ENCODE measurements around the gene SDR42E2. TPM values are rescaled to one million over a fixed set of nuclear protein-coding genes. Genes with fewer than 3 reads are reported as not detected.

Gene SDR42E2
- total and polyA plus RNA-seq, 2 of the 8 experiments (the other 6 are each of a cell fraction or from before 2014, with no cell fraction given): 0.08 TPM; not detected in 1

DNA sequence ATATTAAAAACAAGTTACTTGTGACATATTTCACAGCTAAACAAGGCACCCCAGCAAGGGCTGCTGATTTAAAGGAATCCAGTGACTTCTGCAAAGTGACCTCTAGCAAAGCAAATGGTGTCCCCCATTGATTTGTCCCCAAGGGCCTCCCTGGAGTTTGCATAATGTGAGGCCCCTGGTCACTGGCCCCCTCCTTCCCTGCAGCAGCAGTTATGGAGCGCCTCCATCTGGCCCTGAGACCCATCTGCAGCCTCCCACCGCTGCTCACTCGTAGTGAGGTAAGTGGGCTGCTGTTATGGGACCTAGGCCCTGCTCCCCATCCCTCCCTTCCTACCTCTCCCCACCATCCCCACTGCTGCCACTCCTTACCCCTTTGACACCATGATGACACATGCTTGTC, 24.2 kb downstream of the SDR42E2 start:
- Histone ChIP-seq H3K23ac (ENCODE audit: insufficient read length) (no peak overlapping the region), H2BK20ac (ENCODE audit: low read length) (no peak overlapping the region), H2BK5ac (ENCODE audit: low read depth, low read length) (no peak overlapping the region), H3K79me1 (ENCODE audit: low read depth, low read length) (no peaks in the 10 kb centered on the region), H2BK120ac (replicated peaks; ENCODE audit: low read depth, low read length) (no peak overlapping the region), H2AK5ac (ENCODE audit: low read depth, low read length) (no peak overlapping the region), H3K56ac (replicated peaks; ENCODE audit: insufficient read length, low read depth, low read length) (no peak overlapping the region), H2BK15ac (ENCODE audit: low read length) (no peak overlapping the region), H3K27ac (ENCODE audit: low read depth, low read length) (no peak overlapping the region), H4K91ac (replicated peaks; ENCODE audit: insufficient read length, low read length) (no peak overlapping the region), H3K4ac (replicated peaks; ENCODE audit: insufficient read length, low read depth, low read length) (no peak overlapping the region), H3K18ac (ENCODE audit: extremely low read depth, low read length) (no peak overlapping the region), H2BK12ac (ENCODE audit: low read depth, low read length) (no peak overlapping the region), H3K23me2 (ENCODE audit: low read depth, low read length) (peaks cover 8% of the 10 kb centered on the region), H3K36me3 (ENCODE audit: control insufficient read depth in 2 of 4, insufficient read depth in 4 of 4, low read length in 3 of 4) (no peaks in the 10 kb centered on the region), H4K20me1 (replicated peaks in 1 of 2; ENCODE audit: control insufficient read depth in 1 of 2, insufficient read depth in 2 of 2, low read length in 2 of 2) (no peaks in the 10 kb centered on the region), H3K4me2 (ENCODE audit: insufficient read depth in 1 of 2, low read depth in 2 of 2, low read length in 2 of 2) (no peak overlapping the region), H3K4me3 (ENCODE audit: extremely low read depth in 1 of 4, insufficient read depth in 2 of 4, low read depth in 3 of 4, low read length in 4 of 4) (no peak overlapping the region), H4K5ac (ENCODE audit: insufficient read length, low read depth, low read length) (no peak overlapping the region), H2AFZ (ENCODE audit: low read length) (no peak overlapping the region), H3K4me1 (replicated peaks in 1 of 4; ENCODE audit: control insufficient read depth in 3 of 4, insufficient read depth in 4 of 4, low read length in 3 of 4) (peaks cover 4 to 12% (median 10%) of the 10 kb centered on the region in 4 experiments; a peak in 6 of 7 replicates), H3K14ac (ENCODE audit: insufficient read length) (no peak overlapping the region), H3K79me2 (ENCODE audit: control insufficient read depth in 1 of 2, insufficient read depth in 2 of 2, low read length in 2 of 2) (no peaks in the 10 kb centered on the region), H3K9ac (replicated peaks in 1 of 4; ENCODE audit: extremely low read depth in 1 of 4, low read depth in 3 of 4, low read length in 3 of 4) (no peak overlapping the region), H3K9me3 (ENCODE audit: insufficient read depth in 2 of 2, low read depth in 1 of 2, low read length in 1 of 2) (no peaks in the 10 kb centered on the region), H4K8ac (ENCODE audit: extremely low read depth, insufficient read depth, low read length) (no peak overlapping the region), H3K27me3 (replicated peaks in 1 of 4; ENCODE audit: control insufficient read depth in 3 of 4, extremely low read depth in 1 of 4, insufficient read depth in 3 of 4, low read length in 3 of 4) (peaks cover 0 to 6% (median 2%) of the 10 kb centered on the region in 4 experiments; a peak in 4 of 7 replicates)
- CTCF ChIA-PET (ENCODE audit: partially characterized antibody): interaction anchor here (0.6 to 8.0 kb wide), 29 partner anchors 8 to 205 kb away, joined by 3 to 127 read pairs (median 6); partner anchors contain the start of genes MOSMO and PDZD9
- POLR2A ChIA-PET (ENCODE audit: partially characterized antibody): interaction anchor here (1.6 kb wide), 1 partner anchor 14 kb away, joined by 4 read pairs; no protein-coding TSS in a partner anchor
- TF ChIP-seq SP1 (IDR thresholded peaks at IDR 0.05; ENCODE audit: low read depth, low read length) (no peak), RBBP5 (IDR thresholded peaks at IDR 0.05; ENCODE audit: borderline replicate concordance, low read depth, low read length) (no peak), TAF7 (optimal IDR thresholded peaks at IDR 0.05; ENCODE audit: borderline replicate concordance, low read depth, low read length) (no peak), EZH2 (IDR thresholded peaks at IDR 0.05; ENCODE audit: low read depth, low read length, severe bottlenecking) (no peak), YY1 (IDR thresholded peaks at IDR 0.05; ENCODE audit: low read depth, low read length) (peak; percentile 44; the same call in 1 of the 2 replicates), CTCF (IDR thresholded peaks at IDR 0.05; ENCODE audit: control extremely low read depth in 1 of 3, insufficient read depth in 1 of 3, low read depth in 1 of 3, low read length in 3 of 3) (peak; percentile 82 to 90 (median 86)), ZNF274 (IDR thresholded peaks at IDR 0.05; ENCODE audit: borderline replicate concordance, extremely low read depth, low read length) (no peak), RAD21 (IDR thresholded peaks at IDR 0.05 in 1 of 2, conservative IDR thresholded peaks at IDR 0.05 in 1 of 2; ENCODE audit: low read depth in 2 of 2, low read length in 2 of 2) (peak; percentile 81 to 87)
- FAIRE-seq: no peak
- DNase-seq (ENCODE audit: low read depth in 1 of 2, low spot score in 2 of 2): peak in 1 of 2 experiments; percentile 79
- WGBS, 2 experiments (ENCODE audit: extremely low coverage in 1 of 2, insufficient coverage in 1 of 2, insufficient read length in 1 of 2, insufficient replicate concordance in 2 of 2, low coverage in 1 of 2, low lambda C conversion rate in 2 of 2, missing lambda C conversion rate in 1 of 2): 29% methylated on average over 3 of the region's 3 CpGs; no CpG with 5 or more reads in 1 of the 2 experiments
